IPS-NIHi11 (cell line): Measurements from ENCODE around the gene LYPD6.
"Not testable (repeated sequence)": the region's sequence is repeated elsewhere in the genome, so short reads cannot be mapped to it uniquely, and the experiment has no call there.

Experiments
- DNase-seq: peaks from one replicate; pipeline ENCODE4 v3.0.0; 2012; ENCODE audit warnings: mixed read lengths, low spot score

LYPD6 gene, protein sequence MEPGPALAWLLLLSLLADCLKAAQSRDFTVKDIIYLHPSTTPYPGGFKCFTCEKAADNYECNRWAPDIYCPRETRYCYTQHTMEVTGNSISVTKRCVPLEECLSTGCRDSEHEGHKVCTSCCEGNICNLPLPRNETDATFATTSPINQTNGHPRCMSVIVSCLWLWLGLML

DNA sequence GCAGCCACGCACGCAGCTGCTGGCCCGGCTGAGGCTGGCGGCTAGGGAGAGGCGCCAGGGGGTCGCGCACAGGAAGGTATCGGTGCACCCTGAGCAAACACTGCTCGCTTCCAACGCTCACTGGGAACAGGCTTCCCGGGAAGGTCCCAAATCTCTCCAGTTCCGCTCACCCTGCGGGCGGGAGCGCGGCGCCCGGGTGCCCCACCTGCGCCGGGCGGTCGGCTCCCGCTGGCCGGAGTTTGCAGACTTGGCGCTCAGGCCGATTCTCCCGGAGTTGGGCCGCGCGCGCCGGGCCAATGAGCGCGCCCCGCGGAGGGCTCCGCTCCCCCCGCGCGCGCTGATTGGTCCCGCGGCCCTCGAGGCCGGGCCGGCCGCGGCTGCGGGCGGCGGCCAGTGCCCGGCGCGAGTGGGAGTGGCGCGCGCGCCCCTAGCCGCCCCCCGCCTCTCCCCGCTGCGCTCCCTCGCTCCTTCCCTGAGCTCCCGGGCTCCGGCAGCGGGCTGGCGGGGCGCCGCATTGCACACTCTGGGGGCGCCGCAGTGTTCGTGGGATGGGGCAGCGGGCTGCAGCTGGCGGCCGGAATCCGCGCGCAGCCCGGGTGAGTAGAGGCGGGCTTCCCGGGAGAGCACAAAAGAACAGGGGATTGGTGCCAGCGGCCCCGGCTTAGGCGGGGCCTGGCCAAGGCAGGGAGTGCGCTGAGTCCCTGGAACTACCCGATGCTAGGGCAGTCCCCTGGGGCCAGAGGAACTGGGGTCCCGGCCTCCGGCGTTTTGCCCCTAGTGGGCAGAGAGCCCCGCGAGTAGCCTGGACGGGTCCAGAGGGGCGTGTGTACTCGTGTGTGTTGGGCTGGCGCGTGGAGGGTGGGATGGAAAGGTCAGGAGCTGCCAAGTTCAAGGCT lies at the start of gene LYPD6:
Gene LYPD6, plus strand, starts transcription at position 461 of the 896 bp plus-strand sequence. CDS start 107,122 bp downstream, outside the sequence.
- DNase-seq: peak; percentile 96

DNA sequence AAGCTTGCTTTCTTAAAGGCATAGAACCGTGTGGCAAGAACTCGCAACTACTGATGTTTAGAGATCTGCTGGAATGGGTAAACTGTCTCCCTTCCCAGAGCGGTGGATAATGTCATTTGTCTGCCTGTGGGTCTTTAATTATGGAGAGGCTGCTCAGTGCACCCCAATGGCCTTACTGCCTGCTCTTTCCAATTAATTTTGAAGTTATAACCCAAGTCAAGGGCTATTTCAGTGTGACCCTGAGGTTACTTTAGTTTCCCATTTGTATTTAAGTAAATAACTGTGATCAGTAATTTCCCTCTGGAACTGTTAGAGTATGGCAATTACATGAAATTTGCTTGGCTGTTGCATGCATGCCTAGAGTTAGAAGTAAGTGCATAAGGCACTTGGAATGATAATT lies 48.9 kb upstream of the LYPD6 start:
- DNase-seq: no peak

DNA sequence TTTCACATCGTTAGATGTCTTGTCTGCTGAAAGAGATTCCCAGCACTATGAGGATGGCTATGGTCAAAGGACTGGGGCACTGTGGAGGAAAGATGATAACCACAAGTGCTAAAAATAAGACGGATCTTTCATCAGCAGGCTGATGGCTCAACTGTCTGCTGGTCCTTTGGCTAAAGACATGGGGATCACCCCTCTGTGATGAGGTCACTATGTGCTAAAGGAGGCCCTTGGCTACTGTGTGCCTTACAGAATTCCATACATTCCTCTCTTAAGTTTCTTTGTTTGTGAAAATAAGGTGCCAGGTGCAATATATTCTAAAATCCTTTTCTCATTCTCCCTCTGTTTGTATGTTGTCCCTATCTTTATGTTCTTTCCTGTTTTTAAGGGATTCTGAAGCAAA lies 39.7 kb upstream of the LYPD6 start:
- peak; percentile 34 for DNase-seq

DNA sequence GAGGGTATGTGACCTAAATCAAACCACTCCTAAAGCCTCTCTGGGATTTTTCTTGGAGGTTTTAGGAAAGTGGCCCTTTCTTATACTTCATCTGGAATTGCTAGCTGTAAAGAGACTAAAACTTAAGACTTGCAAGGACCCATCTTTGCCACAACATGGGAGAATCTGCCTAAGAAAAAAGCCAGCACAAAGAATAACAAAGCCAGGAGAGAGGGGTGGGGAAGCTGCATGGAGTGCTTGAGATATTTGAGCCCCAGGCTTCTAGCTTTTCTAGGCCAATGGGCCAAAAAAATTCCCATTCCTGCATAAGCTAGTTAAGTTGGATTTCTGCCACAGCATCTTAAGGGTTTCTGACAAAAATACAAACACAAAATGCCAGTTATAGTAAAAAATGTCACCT lies 38.5 kb upstream of the LYPD6 start:
- peak; percentile 19 for DNase-seq

- DNase-seq: no peak
Measured at GRCh38 chr2:149296031-149296430, 34.4 kb upstream of the LYPD6 start.

DNA sequence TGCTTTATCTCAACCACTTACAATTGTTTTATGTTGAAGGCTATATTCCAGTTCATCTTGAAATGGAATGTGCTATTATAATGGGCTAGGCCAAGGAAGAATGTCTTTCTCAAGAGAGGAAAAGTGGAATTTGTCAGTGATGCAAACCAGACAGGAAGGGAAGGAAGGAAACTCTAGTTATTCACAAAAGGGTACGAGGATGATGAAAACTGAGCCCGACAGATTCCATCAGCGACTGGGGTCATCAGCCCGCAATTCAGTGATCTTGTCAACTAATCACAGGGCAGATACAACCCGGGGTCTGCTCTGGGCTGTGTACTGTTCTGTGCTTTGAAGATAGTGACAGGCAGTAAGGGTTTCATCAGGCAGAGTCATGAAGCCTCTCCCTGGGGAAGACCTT lies 23.4 kb upstream of the LYPD6 start:
- no peak for DNase-seq

DNA sequence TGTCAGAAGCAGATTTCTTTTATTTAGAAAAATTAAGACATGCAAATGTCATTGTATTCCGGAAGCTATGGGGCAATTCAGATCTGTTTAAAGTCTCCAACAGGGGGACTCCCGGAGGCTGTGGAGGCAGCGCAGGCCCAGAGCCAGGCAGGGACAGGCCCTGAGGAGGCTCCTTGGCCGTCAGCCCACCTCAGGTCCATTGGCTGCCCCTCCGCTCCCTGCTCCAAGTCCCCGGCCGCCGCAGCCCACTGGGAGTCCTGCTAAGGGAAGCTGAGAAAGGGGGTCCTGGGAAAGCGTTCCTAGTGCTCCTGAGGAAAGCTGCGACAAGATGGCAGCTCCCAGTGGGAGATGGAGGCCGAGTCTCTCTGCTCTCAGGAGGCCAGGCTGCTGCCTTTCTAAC lies 20.0 kb upstream of the LYPD6 start:
- DNase-seq: no peak

GRCh38 chr2:149312039-149312438 lies 18.3 kb upstream of the LYPD6 start:
- DNase-seq: no peak

- peak; percentile 81 for DNase-seq
Measured at GRCh38 chr2:149313512-149313972, 16.8 kb upstream of the LYPD6 start.

DNA sequence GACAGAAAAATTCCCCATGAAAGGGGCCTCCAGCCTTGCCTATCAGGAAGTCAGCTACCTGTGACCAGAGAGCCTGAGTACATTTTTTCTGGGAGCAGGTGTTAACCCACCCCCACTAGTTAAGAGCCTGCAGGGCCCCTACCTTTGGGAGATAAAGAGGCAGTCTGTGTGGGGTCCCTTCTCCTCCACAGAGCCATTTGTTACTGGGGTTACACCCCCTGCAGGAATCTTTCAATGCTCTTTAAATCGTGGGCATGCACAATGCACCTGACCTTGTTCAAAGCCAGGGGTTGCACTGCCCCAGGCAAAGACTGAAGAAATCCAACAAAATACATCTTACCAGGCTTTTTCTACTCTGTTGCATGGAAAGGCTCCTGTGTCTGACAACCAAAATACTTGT lies 15.7 kb upstream of the LYPD6 start:
- DNase-seq: peak; percentile 38

DNA sequence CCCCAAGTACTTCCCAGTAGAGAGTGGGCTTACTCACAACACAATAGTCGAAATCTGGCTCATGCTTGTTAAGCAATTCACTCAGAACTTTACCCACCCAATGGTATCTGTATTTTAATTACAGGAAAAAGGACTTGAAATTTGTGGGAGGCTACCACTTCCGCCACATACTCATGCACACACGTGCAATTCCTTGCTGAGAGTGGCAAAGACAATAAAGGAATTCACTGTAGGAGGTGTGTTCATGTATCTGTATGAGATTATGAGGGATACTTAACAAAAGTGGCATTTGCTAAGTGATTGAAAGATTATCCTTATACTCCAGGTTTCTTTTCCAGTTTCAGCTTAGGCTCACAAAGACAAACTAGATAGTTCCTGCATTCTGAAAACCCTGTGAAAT lies 14.9 kb upstream of the LYPD6 start:
- no peak for DNase-seq

DNA sequence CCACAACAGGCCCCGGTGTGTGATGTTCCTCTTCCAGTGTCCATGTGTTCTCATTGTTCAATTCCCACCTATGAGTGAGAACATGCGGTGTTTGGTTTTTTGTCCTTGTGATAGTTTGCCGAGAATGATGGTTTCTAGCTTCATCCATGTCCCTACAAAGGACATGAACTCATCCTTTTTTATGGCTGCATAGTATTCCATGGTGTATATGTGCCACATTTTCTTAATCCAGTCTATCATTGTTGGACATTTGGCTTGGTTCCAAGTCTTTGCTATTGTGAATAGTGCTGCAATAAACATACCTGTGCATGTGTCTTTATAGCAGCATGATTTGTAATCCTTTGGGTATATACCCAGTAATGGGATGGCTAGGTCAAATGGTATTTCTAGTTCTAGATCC lies 11.8 kb upstream of the LYPD6 start:
- DNase-seq: not testable (repeated sequence)

- no peak for DNase-seq
Measured at GRCh38 chr2:149320362-149320761, 10.0 kb upstream of the LYPD6 start.

- DNase-seq: peak; percentile 42
Measured at GRCh38 chr2:149329068-149329467, 1.3 kb upstream of the LYPD6 start.

- peak; percentile 82 for DNase-seq
Measured at GRCh38 chr2:149329489-149330126, 779 bp upstream of the LYPD6 start.

GRCh38 chr2:149331023-149331400 lies 625 bp downstream of the LYPD6 start:
- DNase-seq: no peak

- no peak for DNase-seq
Measured at GRCh38 chr2:149332364-149332763, 2.0 kb downstream of the LYPD6 start.

GRCh38 chr2:149333636-149334035 lies 3.2 kb downstream of the LYPD6 start:
- no peak for DNase-seq

DNA sequence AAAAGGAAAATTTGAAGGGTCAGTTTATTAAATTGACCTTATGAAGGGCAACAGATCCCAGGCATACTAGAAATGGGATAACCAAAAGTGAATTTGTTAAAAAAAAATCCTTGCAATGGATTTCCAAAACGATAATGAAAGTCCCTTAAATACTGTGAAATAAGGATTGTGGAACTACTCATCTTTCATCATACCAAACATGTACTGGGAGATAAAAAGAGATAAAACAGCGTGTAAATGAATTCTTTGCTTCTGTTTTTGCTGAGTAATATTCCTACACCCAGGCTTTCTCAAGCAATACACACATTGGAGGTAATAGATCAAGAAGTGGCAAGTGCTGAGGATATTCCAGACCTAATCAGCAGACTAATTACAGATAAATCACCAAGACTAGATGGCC lies 3.8 kb downstream of the LYPD6 start:
- DNase-seq: no peak

DNA sequence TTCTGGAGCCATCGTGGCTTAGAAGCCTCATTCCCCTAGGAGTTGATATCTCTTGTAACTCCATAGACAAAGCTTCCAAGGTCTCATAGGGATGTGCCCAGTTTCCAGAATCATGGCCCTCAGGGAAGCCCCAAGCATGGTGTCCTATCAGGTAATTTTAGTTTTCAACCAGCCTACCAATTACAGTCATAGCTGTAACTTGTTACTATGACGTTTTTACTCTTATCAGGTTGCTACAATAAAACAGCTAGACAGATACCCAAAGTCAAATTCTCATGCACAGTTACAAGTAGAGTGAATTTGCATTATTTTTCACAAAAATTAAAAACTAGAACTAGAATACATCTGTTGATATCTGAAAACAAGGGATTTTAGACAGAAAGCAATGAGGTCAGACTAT lies 8.9 kb downstream of the LYPD6 start:
- DNase-seq: no peak

GRCh38 chr2:149342509-149342908 lies 12.1 kb downstream of the LYPD6 start:
- DNase-seq: no peak

- no peak for DNase-seq
Measured at GRCh38 chr2:149344105-149344504, 13.7 kb downstream of the LYPD6 start.

DNA sequence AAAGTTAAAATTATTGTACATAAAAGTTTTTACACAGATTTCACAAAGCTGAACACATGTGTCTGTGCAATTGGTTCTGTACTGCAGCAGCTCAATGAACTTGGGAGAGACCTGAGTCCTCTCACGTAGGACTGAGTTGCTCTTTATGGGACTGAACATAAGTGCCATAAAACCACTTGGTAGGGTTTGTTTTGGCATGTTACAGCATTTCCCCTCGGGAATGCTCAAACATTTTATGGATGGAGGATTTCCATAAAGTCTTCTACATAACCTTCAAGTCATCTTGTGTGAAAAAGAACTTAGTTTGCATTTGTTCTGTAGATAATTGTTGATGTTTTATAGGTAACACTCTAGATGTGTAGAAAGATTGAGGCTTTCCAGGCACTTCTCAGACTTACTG lies 15.9 kb downstream of the LYPD6 start:
- no peak for DNase-seq
